GM10847 (cell line): ENCODE data around the gene WWTR1.

Source experiments
- POLR2A ChIP-seq: IDR thresholded peaks from 2 replicates; pipeline ENCODE4 v1.6.1; 2011; ENCODE audit not compliant: insufficient read length; ENCODE audit errors: extremely low read depth

WWTR1 gene

GRCh38 chr3:149552700-149553099, 105.1 kb downstream of the WWTR1 start:
- TF ChIP-seq POLR2A, result no peak

DNA sequence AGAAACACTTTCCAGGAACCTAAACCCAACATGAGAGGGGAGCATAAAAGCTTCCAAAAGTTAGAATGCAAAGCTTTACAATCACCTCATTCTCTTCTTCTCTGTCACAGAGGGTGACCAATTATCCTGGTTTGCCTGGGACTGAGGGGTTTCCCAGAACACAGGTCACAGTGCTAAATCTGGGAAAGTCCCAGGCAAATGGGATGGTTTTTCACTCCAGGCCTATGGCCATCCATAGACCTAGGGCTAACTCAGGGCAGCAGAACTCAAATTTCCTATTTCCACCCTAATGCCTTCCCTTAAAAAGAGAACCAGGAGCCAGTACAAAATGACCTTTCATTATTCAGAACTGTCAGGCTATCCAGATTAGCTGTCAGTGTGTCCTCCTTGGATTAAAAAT, 106.3 kb downstream of the WWTR1 start:
- no peak for TF ChIP-seq POLR2A

GRCh38 chr3:149548669-149549065, 109.2 kb downstream of the WWTR1 start:
- TF ChIP-seq POLR2A, result no peak

DNA sequence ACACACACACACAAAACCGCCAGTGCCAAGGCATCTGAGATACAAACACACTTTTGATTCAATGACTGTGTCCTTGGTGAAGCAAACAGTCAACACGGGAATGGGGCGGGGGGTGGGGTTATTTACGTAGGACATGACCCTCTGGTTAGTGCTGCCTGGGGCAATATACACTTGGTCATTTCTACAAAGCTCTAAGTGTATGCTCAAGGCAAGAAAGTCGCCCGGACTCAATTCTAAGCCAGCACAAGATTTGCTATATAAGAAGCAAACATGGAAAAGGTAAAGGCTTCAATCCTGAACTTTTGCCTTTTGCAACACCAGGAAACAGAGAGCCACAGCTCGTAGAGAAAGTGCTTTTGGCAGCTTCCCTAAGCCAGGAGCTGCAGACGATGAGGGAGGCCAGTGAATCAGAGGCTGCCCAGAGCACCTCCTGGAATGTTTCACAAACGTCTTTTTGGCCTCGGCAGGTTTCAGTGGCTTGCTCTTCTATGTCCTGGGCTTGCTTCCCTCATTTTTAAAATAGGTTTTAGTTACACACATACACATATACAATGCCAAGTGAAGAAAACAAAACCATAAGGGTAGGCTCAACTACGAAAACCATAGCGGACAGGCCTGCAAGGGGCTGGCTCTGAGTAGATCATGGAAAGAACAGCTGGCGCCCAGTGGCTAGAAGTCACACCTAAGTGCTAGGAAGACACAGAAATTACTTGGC, 109.7 kb downstream of the WWTR1 start:
- TF ChIP-seq POLR2A, result no peak

- no peak for TF ChIP-seq POLR2A
Observed at GRCh38 chr3:149547413-149547812, 110.4 kb downstream of the WWTR1 start.

- TF ChIP-seq POLR2A, result no peak
Observed at GRCh38 chr3:149545049-149545448, 112.8 kb downstream of the WWTR1 start.

- TF ChIP-seq POLR2A, result no peak
Observed at GRCh38 chr3:149542375-149543312, 115.2 kb downstream of the WWTR1 start.

DNA sequence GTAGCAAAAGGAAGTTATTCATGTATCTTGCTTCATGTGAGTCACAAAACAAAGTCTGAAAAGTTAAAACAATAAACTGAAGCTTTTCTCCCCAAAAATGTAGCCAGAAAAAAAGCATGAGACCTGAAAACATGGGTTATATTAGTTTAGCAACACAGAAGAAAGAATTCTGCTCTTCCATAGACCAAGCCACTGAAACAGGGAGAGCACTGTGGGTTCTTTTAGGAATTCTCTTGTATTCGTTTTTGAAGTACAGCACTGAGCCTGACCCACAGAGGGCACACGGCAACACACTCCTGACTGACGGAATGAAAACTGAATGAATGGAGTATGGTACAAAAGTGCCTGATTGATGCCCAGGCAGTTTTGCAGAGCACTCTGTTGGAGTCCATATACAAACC, 116.7 kb downstream of the WWTR1 start:
- no peak for TF ChIP-seq POLR2A

GRCh38 chr3:149538371-149538770, 119.5 kb downstream of the WWTR1 start:
- TF ChIP-seq POLR2A, result no peak

DNA sequence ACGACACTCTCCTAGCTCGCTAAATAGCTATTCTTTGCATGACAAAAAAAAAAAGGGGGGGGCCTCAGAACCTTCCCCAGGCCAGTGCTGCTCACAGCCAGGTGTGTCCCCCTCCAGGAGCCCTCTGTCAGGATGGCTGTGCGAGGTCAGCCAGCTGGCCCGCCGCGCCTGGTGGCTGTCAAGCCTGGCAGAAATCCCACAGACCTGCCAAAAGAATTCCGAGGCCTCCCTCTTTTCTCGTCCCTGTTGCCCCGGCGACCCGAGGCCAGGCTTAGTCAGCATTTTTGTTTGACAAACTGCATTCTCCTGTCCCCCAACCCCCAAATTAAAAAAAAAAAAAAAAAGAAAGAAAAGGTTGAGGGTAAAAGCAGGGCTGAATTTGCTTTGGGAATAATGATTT, 121.4 kb downstream of the WWTR1 start:
- no peak for TF ChIP-seq POLR2A

DNA sequence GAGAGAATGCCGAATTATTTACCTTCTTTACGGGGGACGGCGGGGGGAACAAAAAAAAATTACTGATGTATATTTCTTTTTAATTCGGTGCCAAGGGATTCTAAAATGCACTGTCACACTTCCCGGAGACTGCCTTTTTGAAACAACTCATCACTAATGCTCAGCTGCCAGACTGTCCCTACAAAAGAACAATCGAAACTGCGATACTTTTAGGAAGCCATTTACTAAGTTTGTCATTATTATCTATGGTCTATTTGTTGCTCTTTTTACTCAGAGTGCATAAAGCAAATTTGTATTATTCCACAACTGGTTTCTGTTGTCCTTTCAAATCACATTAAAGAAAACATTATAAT, 122.5 kb downstream of the WWTR1 start:
- TF ChIP-seq POLR2A, result no peak

DNA sequence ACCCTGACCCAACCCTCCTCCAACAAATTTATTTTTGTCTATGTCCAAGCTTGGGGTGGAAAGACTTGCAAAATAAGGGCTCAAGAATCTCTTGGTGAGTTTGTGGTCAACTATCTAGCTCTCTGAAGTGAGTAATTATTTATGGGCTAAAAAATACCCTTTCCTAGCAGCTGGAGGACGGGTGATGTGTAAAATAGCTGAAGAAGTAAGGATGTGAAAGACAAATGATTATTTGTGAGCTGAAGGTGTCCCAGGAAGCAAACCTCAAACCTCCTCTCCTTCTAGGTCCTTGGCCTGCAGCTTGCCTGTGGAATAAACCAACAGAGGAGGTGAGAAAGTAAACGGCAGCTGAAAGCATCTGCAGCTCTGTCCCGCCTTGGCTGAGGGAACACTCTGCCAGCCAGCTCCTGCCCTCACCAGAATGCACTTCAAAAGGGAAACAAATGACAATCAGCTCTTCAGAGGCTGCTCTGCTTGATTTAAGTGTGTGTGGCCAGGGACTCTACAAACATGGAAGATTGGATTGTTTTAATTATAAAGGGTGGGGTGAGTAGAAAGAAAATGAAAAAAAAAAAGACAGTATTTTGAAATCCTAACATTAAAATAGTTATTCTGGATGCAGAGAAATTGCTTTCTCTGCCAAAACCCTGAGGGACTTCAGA, 123.0 kb downstream of the WWTR1 start:
- TF ChIP-seq POLR2A, result no peak

DNA sequence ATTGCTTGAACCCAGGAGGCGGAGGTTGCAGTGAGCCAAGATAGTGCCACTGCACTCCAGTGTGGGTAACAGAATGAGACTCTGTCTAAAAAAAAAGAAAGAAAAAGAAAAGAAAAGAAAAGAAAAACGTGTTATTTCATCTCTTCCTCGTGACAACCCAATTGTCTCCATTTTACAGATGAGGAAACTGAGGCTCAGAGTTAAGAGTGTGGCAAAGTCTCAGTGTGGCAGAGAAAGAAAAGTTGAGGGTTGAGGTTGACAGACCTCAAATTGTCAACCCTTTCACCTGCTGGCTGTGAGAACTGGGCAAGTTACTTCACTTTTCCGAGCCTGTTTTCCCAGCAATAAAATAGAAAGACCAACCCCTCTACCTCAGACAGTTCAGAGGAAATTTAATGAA, 123.7 kb downstream of the WWTR1 start:
- TF ChIP-seq POLR2A, result no peak

DNA sequence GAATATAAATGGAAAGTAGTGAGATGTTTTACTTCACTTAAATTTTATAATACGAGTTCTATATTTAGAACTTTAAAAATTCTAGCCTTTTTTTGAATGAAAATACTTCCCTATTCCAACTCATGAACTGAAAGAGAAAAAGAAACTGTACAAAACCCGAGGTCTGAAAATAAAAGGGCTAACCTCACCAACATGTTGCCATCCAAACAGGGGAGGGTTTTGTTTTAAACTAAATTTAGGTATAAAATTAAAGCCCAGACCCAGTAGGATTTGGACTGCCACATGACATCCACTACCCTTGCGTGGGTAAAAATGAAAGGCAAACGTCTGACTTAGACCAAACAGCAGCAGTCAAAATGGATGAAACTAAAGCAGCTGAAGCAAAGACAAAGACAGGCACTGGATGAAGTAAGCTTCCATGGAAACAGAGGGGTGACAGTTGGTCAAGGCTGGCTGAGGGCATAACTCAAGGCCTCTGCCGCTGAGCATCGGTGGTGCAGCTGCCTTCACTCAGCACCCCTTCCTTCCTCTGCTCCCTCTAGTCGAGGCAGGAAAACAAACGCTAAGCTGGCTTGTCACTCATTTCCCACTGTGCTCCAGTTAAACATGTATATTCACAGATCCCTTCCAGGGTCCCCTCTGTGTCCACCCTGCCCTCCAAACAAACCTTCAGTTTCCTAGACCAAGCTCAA, 125.2 kb downstream of the WWTR1 start:
- TF ChIP-seq POLR2A, result no peak

GRCh38 chr3:149529099-149529498, 128.7 kb downstream of the WWTR1 start:
- no peak for TF ChIP-seq POLR2A
